HG03442 (cell line): ENCODE measurements around the gene HYAL1.
"Not testable (repeated sequence)": the region's sequence is repeated elsewhere in the genome, so short reads cannot be mapped to it uniquely, and the experiment has no call there.

ENCODE experiments used
- ATAC-seq: cut with Tn5 transposase; IDR thresholded peaks from one replicate; pipeline ENCODE4 v1.9.1; 2021; ENCODE audit warnings: mild to moderate bottlenecking, moderate library complexity; ENCODE audit not compliant: unreplicated experiment

The HYAL1 gene

DNA sequence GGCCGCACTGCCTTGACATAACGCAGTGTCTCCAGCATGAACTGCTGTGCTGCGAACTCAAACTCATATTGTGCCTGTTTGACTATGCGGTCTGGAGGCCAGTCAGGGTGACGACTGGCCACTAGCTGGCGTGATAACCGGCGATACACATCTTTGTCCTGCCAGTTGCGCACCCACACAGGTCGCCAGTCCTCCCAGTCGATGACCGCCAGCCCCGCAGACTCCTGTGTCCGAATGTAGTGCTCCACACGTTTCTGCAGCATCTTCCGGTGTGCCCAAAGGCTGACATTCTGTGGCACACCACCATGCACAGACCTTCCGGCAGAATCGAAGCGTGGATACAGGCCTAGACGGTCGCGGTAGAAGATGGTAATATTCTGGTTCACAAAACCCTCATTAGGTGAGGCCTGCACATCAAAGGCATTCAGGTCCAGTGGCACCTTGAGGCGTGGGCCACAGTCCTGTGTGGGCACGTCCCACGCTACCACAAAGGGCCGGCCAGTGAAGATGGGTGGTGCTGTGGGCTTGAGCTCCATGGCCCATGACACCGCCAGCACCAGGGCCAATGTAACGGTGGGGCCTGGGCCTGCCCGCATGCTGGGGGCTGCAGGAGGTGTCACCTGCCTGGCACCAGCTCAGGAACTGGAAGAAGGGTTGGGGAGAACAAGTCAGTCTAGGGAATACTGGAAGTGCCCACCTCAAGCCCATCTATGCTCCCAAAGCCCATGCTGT, 16.7 kb upstream of the HYAL1 start:
- ATAC-seq: no peak

- no peak for ATAC-seq
Measured at GRCh38 chr3:50319181-50319893, 16.0 kb upstream of the HYAL1 start.

DNA sequence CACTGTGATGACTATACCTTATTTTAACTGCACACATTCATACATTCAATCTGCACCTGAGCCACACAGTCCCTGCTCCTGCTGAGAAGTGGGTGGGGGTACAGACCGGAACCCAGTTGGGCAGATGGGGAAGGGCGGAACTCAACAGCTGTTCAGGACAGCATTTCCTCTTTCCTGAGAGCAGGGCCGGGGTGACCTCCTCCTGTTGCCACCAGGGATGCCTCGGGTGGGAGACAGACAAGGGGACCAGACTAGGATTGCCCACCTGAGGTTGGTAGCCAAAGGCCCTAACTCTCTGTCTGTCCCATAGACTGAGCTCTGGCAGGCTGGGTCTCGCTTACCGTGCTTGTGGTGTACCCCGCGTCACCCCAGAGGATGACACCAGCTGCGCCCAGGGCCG, 15.2 kb upstream of the HYAL1 start:
- ATAC-seq: no peak

GRCh38 chr3:50318163-50318562, 14.8 kb upstream of the HYAL1 start:
- no peak for ATAC-seq

- ATAC-seq: no peak
Measured at GRCh38 chr3:50317300-50317699, 13.9 kb upstream of the HYAL1 start.

DNA sequence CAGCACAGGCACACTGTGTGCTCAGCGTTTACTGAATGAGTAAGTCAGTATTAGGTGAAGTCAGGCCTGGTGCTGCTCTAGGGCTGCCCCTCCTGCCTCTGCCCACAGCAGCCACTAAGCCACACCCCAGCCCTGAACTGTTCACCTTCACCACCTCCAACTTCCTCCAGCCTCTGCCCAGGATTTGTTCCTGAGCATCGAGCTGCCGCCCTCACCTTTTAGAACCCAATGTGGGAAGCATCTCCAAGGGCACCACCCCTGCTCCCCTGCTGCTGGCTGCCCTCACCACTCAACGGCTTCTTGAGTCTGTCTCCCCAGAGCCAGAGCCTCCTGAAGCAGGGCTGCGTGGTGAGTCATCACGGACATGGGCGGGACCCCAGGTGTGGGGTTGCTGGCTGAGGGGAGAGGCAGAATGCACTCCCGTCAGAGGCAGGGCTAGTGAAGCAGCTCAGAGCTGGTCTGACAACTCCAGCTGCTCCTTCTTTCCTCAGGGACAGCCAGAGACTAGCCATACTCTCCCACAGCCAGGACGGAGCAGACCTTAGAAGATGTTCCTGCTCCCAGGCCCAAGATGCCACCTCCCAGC, 13.4 kb upstream of the HYAL1 start:
- ATAC-seq: no peak

DNA sequence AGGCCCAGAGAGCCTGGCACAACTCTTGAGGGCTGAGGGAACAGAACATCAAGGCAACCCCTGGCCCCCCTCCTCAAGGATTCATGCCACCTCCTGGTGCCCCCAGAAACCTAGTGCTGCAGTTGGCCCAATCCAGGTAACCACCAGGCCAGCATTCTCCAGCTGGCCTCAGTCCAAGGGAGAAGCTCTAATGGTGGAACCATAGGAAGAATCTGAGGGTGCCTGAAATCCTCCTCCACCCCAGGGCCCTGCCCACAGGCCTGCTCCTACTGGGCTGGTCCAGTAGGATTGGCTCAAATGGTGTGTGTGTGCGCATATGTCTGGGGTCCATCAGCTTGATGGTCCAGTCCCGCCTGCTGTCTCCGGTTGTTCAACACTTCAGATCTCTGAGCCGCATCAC, 11.4 kb upstream of the HYAL1 start:
- ATAC-seq: no peak

- no peak for ATAC-seq
Measured at GRCh38 chr3:50314342-50314741, 11.0 kb upstream of the HYAL1 start.

DNA sequence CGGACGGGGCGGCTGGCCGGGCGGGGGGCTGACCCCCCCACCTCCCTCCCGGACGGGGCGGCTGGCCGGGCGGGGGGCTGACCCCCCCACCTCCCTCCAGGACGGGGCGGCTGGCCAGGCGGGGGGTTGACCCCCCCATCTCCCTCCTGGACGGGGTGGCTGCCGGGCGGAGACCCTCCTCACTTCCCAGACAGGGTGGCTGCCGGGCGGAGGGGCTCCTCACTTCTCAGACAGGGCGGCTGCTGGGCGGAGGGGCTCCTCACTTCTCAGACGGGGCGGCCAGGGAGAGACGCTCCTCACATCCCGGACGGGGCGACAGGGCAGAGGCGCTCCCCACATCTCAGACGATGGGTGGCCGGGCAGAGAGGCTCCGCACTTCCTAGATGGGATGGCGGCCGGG, 8.7 kb upstream of the HYAL1 start:
- ATAC-seq: not testable (repeated sequence)

GRCh38 chr3:50304601-50305000, 1.2 kb upstream of the HYAL1 start:
- no peak for ATAC-seq

DNA sequence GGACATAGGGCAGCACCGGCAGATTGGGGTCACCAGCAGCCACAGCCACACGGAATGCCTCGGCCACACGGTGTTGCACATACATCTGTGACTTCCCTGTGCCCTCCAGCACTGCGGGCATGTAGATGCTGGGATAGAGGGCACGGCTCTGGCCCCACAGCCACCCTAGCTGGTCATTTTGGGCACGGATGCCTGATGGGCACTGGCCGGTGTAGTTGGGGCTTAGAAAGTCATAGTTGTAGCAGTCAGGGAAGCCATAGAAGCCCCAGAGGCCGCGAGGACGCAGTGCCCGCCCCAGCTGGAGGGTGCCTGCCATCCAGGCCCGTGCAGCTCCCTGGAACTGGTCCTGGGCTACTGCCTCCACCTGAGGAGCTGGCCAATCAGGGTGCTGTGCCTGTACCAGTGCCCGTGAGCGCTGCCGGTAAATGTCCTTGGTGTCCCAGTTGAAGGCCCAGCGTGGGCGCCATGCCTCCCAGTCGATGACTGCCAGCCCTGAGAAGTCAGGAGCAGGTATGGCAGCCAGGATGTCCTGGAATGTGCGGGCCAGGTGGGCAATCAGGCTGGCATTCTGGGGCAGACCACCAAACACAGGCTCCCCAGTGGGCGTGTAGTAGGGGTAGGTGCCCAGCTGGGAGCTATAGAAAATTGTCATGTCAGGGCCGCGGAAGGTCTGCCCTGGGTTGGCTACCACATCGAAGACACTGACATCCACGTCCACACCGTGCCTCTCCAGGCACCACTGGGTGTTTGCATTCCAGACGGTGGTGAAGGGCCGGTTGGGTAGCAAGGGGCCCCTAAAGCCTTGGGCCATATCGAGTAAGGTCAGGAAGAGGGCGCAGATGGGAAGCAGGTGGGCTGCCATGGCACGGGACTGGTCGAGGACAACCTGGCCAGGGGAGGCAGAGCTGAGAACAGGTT, 1.0 kb downstream of the HYAL1 start:
- no peak for ATAC-seq

DNA sequence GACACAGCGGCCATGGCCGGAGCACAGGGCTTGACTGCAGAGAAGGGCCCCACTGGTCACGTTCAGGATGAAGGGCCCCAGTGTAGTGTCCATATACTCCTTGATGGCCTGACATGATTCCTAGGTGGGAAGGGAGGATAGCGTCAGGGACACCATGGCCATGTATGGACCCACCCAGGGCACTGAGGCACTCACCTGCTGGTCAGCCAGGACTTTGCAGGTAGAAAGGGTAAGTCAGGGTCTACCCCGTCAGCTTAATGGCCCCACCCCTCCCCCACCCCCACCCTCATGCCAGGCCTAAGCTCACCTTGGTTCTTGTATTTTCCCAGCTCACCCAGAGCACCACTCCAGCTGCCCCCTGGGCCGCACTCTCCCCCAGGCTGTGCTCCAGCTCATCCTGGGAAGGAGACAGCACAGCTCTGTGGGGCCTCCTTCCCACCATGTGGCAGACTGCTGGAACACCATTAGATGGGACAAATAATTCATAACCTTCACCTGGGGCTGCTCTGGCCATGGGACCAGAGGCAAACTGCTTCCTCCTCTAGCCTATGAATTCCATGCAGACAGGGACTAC, 2.6 kb downstream of the HYAL1 start:
- ATAC-seq: no peak

- no peak for ATAC-seq
Measured at GRCh38 chr3:50299929-50300680, 3.3 kb downstream of the HYAL1 start.

GRCh38 chr3:50299638-50299928, 3.8 kb downstream of the HYAL1 start:
- no peak for ATAC-seq

DNA sequence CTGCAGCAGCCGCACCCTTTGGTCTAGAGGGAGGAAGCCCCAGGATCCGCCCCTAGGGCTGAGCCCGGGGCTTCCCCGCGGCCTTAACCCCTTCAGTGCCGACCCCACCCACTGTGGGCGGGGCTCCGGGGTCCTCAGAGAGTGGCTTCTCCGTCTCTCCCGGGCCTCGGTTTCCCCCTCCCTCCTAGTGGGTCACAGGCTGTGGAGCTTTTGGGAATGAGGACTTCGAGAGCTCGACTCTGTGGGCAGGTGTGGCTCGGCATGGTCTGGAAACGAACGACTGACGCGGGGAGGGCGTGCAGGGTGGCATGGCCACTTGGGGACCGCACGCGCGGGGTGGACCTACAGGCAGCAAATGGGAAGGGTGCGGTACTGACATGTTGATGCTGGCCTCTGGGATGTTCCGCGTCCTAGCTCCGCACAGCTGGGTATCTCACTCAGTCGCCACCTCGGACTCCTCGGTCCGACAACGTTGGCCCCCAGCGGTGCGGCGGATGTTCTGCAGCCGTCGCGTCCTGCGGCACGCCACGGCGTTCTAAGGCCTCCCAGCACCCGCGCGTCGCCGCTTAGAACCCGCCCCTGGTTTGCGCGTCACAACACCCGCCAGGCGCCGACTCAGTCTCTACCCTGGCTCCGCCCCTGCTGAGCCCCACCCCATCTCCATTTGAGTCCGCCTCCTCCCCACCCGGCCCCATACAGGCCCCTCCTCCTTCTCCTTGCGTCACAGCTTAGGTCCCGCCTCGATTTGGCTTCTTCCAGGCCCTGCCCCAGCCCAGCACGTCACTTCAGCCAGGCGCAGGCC, 4.3 kb downstream of the HYAL1 start, which contains the start of the genes HYAL3 and NAA80:
TSS of gene HYAL3 (minus strand) at position 570 of the 802 bp plus-strand sequence. CDS start 3,803 bp downstream, outside the sequence.
TSS of gene NAA80 (minus strand) at position 570 of the 802 bp plus-strand sequence. CDS start 1,942 bp downstream, outside the sequence.
- peak; percentile 78 for ATAC-seq

GRCh38 chr3:50297896-50298725, 5.3 kb downstream of the HYAL1 start:
- ATAC-seq: no peak

DNA sequence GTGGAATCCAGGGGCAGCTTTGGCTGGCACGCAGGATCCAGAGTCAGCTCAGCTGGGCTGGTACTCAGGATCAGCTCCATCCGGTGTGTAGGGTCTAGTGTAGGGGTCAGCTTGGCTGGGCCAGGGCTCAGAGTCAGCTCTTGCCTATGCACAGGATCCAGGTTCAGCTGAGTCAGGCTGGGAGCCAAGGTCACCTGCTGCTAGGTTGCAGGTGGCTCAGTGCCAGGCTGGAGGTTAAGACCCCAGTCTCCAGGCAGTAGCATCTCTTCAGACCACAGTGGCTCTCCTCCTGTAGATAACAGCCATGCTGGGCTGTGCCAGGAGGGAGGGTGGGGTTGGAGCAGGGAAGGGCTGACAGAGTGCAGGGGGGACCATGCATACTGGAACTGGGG, 6.0 kb downstream of the HYAL1 start:
- ATAC-seq: no peak

DNA sequence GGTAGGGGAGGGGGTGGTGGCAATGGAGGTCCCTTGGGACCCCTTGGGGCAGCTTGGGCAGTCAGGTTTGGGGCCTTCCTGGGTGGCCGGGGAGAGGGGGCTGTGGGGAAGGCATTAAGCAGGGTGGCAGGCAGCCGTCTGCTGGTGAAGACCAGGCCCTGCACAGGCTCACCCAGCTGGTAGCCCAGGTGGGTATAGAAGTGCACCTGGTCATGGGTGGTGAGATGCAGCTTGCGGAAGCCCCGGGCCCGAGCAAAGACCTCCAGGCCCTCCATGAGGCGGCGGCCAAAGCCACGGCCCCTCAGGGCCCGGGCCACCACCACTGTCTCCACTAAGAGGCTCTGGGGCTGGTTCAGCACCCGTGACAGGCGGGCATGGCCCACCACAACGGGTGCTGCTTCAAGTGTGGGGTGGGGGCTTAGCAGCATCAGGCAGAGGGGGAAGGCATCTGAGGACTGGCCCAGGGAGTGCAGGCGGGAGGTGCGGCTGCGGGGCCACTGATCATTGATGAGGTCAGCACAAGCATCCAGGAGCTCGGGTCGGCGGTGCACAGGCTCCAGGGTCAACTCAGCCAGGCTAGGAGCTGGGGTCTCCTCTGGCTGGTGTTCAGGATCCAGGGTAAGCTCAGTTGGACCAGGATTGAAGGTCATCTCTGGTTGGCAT, 6.5 kb downstream of the HYAL1 start:
- no peak for ATAC-seq
